ENCODE measurements around the gene ESCO1.

Gene ESCO1

GRCh38 chr18:21489919-21490495, 110.5 kb downstream of the ESCO1 start:
- no peak for DNase-seq (ENCODE audit: low read depth)
- no peak overlapping the region for H3K4me3 ChIP-seq (ENCODE audit: control insufficient read depth, low read depth, low read length)
- TF ChIP-seq CTCF (conservative IDR thresholded peaks at IDR 0.05; ENCODE audit: control insufficient read depth, insufficient read depth, low read depth, low read length), result no peak

- TF ChIP-seq CTCF (conservative IDR thresholded peaks at IDR 0.05; ENCODE audit: control insufficient read depth, insufficient read depth, low read depth, low read length), result peak; percentile 77
- DNase-seq (ENCODE audit: low read depth), result peak; percentile 64
- no peak overlapping the region for H3K4me3 ChIP-seq (ENCODE audit: control insufficient read depth, low read depth, low read length)
These were observed 111.3 kb downstream of the ESCO1 start for GRCh38 chr18:21489119-21489750.

GRCh38 chr18:21486905-21487437, 113.5 kb downstream of the ESCO1 start:
- no peak for TF ChIP-seq CTCF (conservative IDR thresholded peaks at IDR 0.05; ENCODE audit: control insufficient read depth, insufficient read depth, low read depth, low read length)
- no peak for DNase-seq (ENCODE audit: low read depth)
- H3K4me3 ChIP-seq (ENCODE audit: control insufficient read depth, low read depth, low read length), result no peak overlapping the region

- DNase-seq (ENCODE audit: low read depth), result peak; percentile 37
- TF ChIP-seq CTCF (conservative IDR thresholded peaks at IDR 0.05; ENCODE audit: control insufficient read depth, insufficient read depth, low read depth, low read length), result no peak
These were observed 115.5 kb downstream of the ESCO1 start for GRCh38 chr18:21484851-21485636.

GRCh38 chr18:21483051-21483450, 117.5 kb downstream of the ESCO1 start:
- H3K4me3 ChIP-seq (ENCODE audit: control insufficient read depth, low read depth, low read length), result no peak overlapping the region
- no peak for TF ChIP-seq CTCF (conservative IDR thresholded peaks at IDR 0.05; ENCODE audit: control insufficient read depth, insufficient read depth, low read depth, low read length)
- DNase-seq (ENCODE audit: low read depth), result no peak

More at GRCh38 chr18:21484851-21485636, 115.5 kb downstream of the ESCO1 start:
- no peak overlapping the region for H3K4me3 ChIP-seq (ENCODE audit: control insufficient read depth, low read depth, low read length)

GRCh38 chr18:21481739-21482138, 118.8 kb downstream of the ESCO1 start:
- TF ChIP-seq CTCF (conservative IDR thresholded peaks at IDR 0.05; ENCODE audit: control insufficient read depth, insufficient read depth, low read depth, low read length), result no peak
- H3K4me3 ChIP-seq (ENCODE audit: control insufficient read depth, low read depth, low read length), result no peak overlapping the region
- DNase-seq (ENCODE audit: low read depth), result no peak

Measured in fibroblast of mammary gland (primary cell).